ENCODE results near the gene C16orf96.
A peak's percentile ranks its signal among the peaks of the same experiment; 100 is the strongest.

Gene C16orf96

GRCh38 chr16:4512473-4512872 lies 43.7 kb upstream of the C16orf96 start:
- WGBS, 2 donors (ENCODE audit: extremely low coverage in 2 of 2, insufficient read length in 2 of 2, insufficient replicate concordance in 1 of 2): no CpG with 5 or more reads among the region's 10 CpGs
- Histone ChIP-seq H3K36me3 (replicated peaks in 1 of 2; ENCODE audit: control insufficient read depth in 2 of 2, insufficient read depth in 2 of 2, low read length in 2 of 2) (peaks cover 31 to 69% of the 10 kb centered on the region in 2 donors), H2BK120ac (ENCODE audit: low read depth, low read length) (no peak overlapping the region), H3K27me3 (ENCODE audit: control insufficient read depth in 3 of 3, insufficient read depth in 3 of 3, low read depth in 1 of 3, low read length in 3 of 3) (no peaks in the 10 kb centered on the region), H3K14ac (ENCODE audit: low read length) (no peak overlapping the region), H3K23ac (ENCODE audit: low read depth, low read length, poor library complexity) (no peak overlapping the region), H4K8ac (ENCODE audit: low read depth, low read length) (no peak overlapping the region), H3K4me2 (ENCODE audit: insufficient read depth, low read length, poor library complexity, severe bottlenecking) (no peak overlapping the region), H3K4ac (ENCODE audit: low read length) (no peak overlapping the region), H2BK12ac (ENCODE audit: low read length) (no peak overlapping the region), H3K4me1 (ENCODE audit: control insufficient read depth in 2 of 2, insufficient read depth in 1 of 2, low read depth in 1 of 2, low read length in 2 of 2) (no peaks in the 10 kb centered on the region), H2AK5ac (ENCODE audit: low read depth, low read length) (no peak overlapping the region), H3K9me3 (replicated peaks in 1 of 2; ENCODE audit: control insufficient read depth in 2 of 2, insufficient read depth in 1 of 2, low read depth in 1 of 2, low read length in 2 of 2) (no peaks in the 10 kb centered on the region), H3K79me1 (ENCODE audit: low read depth, low read length) (no peaks in the 10 kb centered on the region), H3K4me3 (ENCODE audit: low read length in 2 of 2) (no peak overlapping the region), H3K18ac (ENCODE audit: low read length) (no peak overlapping the region), H3K27ac (replicated peaks; ENCODE audit: low read length) (no peak overlapping the region), H2BK15ac (ENCODE audit: low read length) (no peak overlapping the region), H4K91ac (ENCODE audit: low read depth, low read length, poor library complexity) (no peak overlapping the region), H2BK5ac (ENCODE audit: low read length) (no peak overlapping the region), H2AFZ (ENCODE audit: low read length) (no peak overlapping the region), H3K9ac (ENCODE audit: low read depth, low read length, poor library complexity) (no peak overlapping the region)
- DNase-seq (ENCODE audit: low spot score): no peak

- H4K8ac ChIP-seq (ENCODE audit: low read depth, low read length): no peak overlapping the region
Observed at GRCh38 chr16:4513086-4513860, 42.9 kb upstream of the C16orf96 start.

GRCh38 chr16:4513881-4514280 lies 42.3 kb upstream of the C16orf96 start:
- no peak overlapping the region for H2AFZ ChIP-seq (ENCODE audit: low read length)
- H3K4me1 ChIP-seq (ENCODE audit: control insufficient read depth in 2 of 2, insufficient read depth in 1 of 2, low read depth in 1 of 2, low read length in 2 of 2): no peaks in the 10 kb centered on the region
- H4K8ac ChIP-seq (ENCODE audit: low read depth, low read length): no peak overlapping the region
- H2BK120ac ChIP-seq (ENCODE audit: low read depth, low read length): no peak overlapping the region
- no peak overlapping the region for H3K4me2 ChIP-seq (ENCODE audit: insufficient read depth, low read length, poor library complexity, severe bottlenecking)
- peaks cover 26 to 55% of the 10 kb centered on the region in 2 donors for H3K36me3 ChIP-seq (replicated peaks in 1 of 2; ENCODE audit: control insufficient read depth in 2 of 2, insufficient read depth in 2 of 2, low read length in 2 of 2)
- H3K79me1 ChIP-seq (ENCODE audit: low read depth, low read length): peaks cover 2% of the 10 kb centered on the region
- H2BK5ac ChIP-seq (ENCODE audit: low read length): no peak overlapping the region
- no CpG with 5 or more reads among the region's 7 CpGs for WGBS, 2 donors (ENCODE audit: extremely low coverage in 2 of 2, insufficient read length in 2 of 2, insufficient replicate concordance in 1 of 2)
- no peaks in the 10 kb centered on the region for H3K9me3 ChIP-seq (replicated peaks in 1 of 2; ENCODE audit: control insufficient read depth in 2 of 2, insufficient read depth in 1 of 2, low read depth in 1 of 2, low read length in 2 of 2)
- H3K23ac ChIP-seq (ENCODE audit: low read depth, low read length, poor library complexity): no peak overlapping the region
- no peak overlapping the region for H4K91ac ChIP-seq (ENCODE audit: low read depth, low read length, poor library complexity)
- H2BK15ac ChIP-seq (ENCODE audit: low read length): no peak overlapping the region
- H2AK5ac ChIP-seq (ENCODE audit: low read depth, low read length): no peak overlapping the region
- no peak overlapping the region for H2BK12ac ChIP-seq (ENCODE audit: low read length)
- no peak overlapping the region for H3K4me3 ChIP-seq (ENCODE audit: low read length in 2 of 2)
- H3K4ac ChIP-seq (ENCODE audit: low read length): no peak overlapping the region
- DNase-seq (ENCODE audit: low spot score): no peak
- H3K14ac ChIP-seq (ENCODE audit: low read length): no peak overlapping the region
- H3K9ac ChIP-seq (ENCODE audit: low read depth, low read length, poor library complexity): no peak overlapping the region
- H3K18ac ChIP-seq (ENCODE audit: low read length): no peak overlapping the region
- H3K27me3 ChIP-seq (ENCODE audit: control insufficient read depth in 3 of 3, insufficient read depth in 3 of 3, low read depth in 1 of 3, low read length in 3 of 3): no peaks in the 10 kb centered on the region
- H3K27ac ChIP-seq (replicated peaks; ENCODE audit: low read length): no peak overlapping the region

More at GRCh38 chr16:4513086-4513860, 42.9 kb upstream of the C16orf96 start:
- H3K4ac ChIP-seq (ENCODE audit: low read length): no peak overlapping the region
- H2BK120ac ChIP-seq (ENCODE audit: low read depth, low read length): no peak overlapping the region
- no peak overlapping the region for H2BK12ac ChIP-seq (ENCODE audit: low read length)
- H2AFZ ChIP-seq (ENCODE audit: low read length): no peak overlapping the region
- H4K91ac ChIP-seq (ENCODE audit: low read depth, low read length, poor library complexity): no peak overlapping the region
- H2AK5ac ChIP-seq (ENCODE audit: low read depth, low read length): no peak overlapping the region
- H3K4me3 ChIP-seq (ENCODE audit: low read length in 2 of 2): no peak overlapping the region
- no CpG with 5 or more reads among the region's 19 CpGs for WGBS, 2 donors (ENCODE audit: extremely low coverage in 2 of 2, insufficient read length in 2 of 2, insufficient replicate concordance in 1 of 2)
- peaks cover 28 to 61% of the 10 kb centered on the region in 2 donors for H3K36me3 ChIP-seq (replicated peaks in 1 of 2; ENCODE audit: control insufficient read depth in 2 of 2, insufficient read depth in 2 of 2, low read length in 2 of 2)
- H3K23ac ChIP-seq (ENCODE audit: low read depth, low read length, poor library complexity): no peak overlapping the region
- H2BK5ac ChIP-seq (ENCODE audit: low read length): no peak overlapping the region
- peaks cover under 1% of the 10 kb centered on the region for H3K79me1 ChIP-seq (ENCODE audit: low read depth, low read length)
- no peak overlapping the region for H3K18ac ChIP-seq (ENCODE audit: low read length)
- H3K14ac ChIP-seq (ENCODE audit: low read length): peak overlapping the region; percentile 42
- H3K9ac ChIP-seq (ENCODE audit: low read depth, low read length, poor library complexity): peak overlapping the region; percentile 47
- no peak overlapping the region for H2BK15ac ChIP-seq (ENCODE audit: low read length)
- no peaks in the 10 kb centered on the region for H3K4me1 ChIP-seq (ENCODE audit: control insufficient read depth in 2 of 2, insufficient read depth in 1 of 2, low read depth in 1 of 2, low read length in 2 of 2)
- no peak overlapping the region for H3K27ac ChIP-seq (replicated peaks; ENCODE audit: low read length)
- no peak overlapping the region for H3K4me2 ChIP-seq (ENCODE audit: insufficient read depth, low read length, poor library complexity, severe bottlenecking)
- H3K9me3 ChIP-seq (replicated peaks in 1 of 2; ENCODE audit: control insufficient read depth in 2 of 2, insufficient read depth in 1 of 2, low read depth in 1 of 2, low read length in 2 of 2): no peaks in the 10 kb centered on the region
- no peaks in the 10 kb centered on the region for H3K27me3 ChIP-seq (ENCODE audit: control insufficient read depth in 3 of 3, insufficient read depth in 3 of 3, low read depth in 1 of 3, low read length in 3 of 3)
- DNase-seq (ENCODE audit: low spot score): no peak

- Histone ChIP-seq H3K36me3 (replicated peaks in 1 of 2; ENCODE audit: control insufficient read depth in 2 of 2, insufficient read depth in 2 of 2, low read length in 2 of 2) (peaks cover 26 to 48% of the 10 kb centered on the region in 2 donors), H3K14ac (ENCODE audit: low read length) (no peak overlapping the region), H3K79me1 (ENCODE audit: low read depth, low read length) (peaks cover 2% of the 10 kb centered on the region), H3K9me3 (replicated peaks in 1 of 2; ENCODE audit: control insufficient read depth in 2 of 2, insufficient read depth in 1 of 2, low read depth in 1 of 2, low read length in 2 of 2) (no peaks in the 10 kb centered on the region), H3K4me2 (ENCODE audit: insufficient read depth, low read length, poor library complexity, severe bottlenecking) (no peak overlapping the region), H2BK15ac (ENCODE audit: low read length) (no peak overlapping the region), H2BK12ac (ENCODE audit: low read length) (no peak overlapping the region), H3K27me3 (ENCODE audit: control insufficient read depth in 3 of 3, insufficient read depth in 3 of 3, low read depth in 1 of 3, low read length in 3 of 3) (no peaks in the 10 kb centered on the region), H3K9ac (ENCODE audit: low read depth, low read length, poor library complexity) (peak overlapping the region; percentile 47), H3K23ac (ENCODE audit: low read depth, low read length, poor library complexity) (no peak overlapping the region), H2AK5ac (ENCODE audit: low read depth, low read length) (no peak overlapping the region), H2BK120ac (ENCODE audit: low read depth, low read length) (no peak overlapping the region), H3K4me1 (ENCODE audit: control insufficient read depth in 2 of 2, insufficient read depth in 1 of 2, low read depth in 1 of 2, low read length in 2 of 2) (peaks cover 0 to 2% of the 10 kb centered on the region in 2 donors), H3K4ac (ENCODE audit: low read length) (no peak overlapping the region), H2AFZ (ENCODE audit: low read length) (no peak overlapping the region), H3K27ac (replicated peaks; ENCODE audit: low read length) (no peak overlapping the region), H4K8ac (ENCODE audit: low read depth, low read length) (no peak overlapping the region), H2BK5ac (ENCODE audit: low read length) (no peak overlapping the region), H3K18ac (ENCODE audit: low read length) (no peak overlapping the region), H4K91ac (ENCODE audit: low read depth, low read length, poor library complexity) (no peak overlapping the region), H3K4me3 (ENCODE audit: low read length in 2 of 2) (no peak overlapping the region)
- no peak for DNase-seq (ENCODE audit: low spot score)
- no CpG with 5 or more reads among the region's 7 CpGs for WGBS, 2 donors (ENCODE audit: extremely low coverage in 2 of 2, insufficient read length in 2 of 2, insufficient replicate concordance in 1 of 2)
Observed at GRCh38 chr16:4514606-4515005, 41.5 kb upstream of the C16orf96 start.
